Neural crest cell (in vitro differentiated cells): Measurements from ENCODE around the gene TWSG1. TPM values are rescaled to one million over a fixed set of nuclear protein-coding genes. Genes with fewer than 3 reads are reported as not detected.

Experiments used
- DNase-seq: peaks from one replicate; pipeline ENCODE4 v3.0.0; 2021; ENCODE audit warnings: low read depth, mixed read lengths, low spot score
- H3K27ac Mint-ChIP-seq: one replicate; pipeline ENCODE4 v1.8.0; 2021; ENCODE audit warnings: mild to moderate bottlenecking, mixed read lengths; ENCODE audit not compliant: unreplicated experiment
- H3K27me3 Mint-ChIP-seq: 2 replicates; pipeline ENCODE4 v1.8.0; 2021; ENCODE audit warnings: low read depth, mild to moderate bottlenecking, mixed read lengths
- H3K36me3 Mint-ChIP-seq: 2 replicates; pipeline ENCODE4 v1.8.0; 2021; ENCODE audit warnings: low read depth, mild to moderate bottlenecking, mixed read lengths
- H3K4me1 Mint-ChIP-seq: 2 replicates; pipeline ENCODE4 v1.8.0; 2021; ENCODE audit warnings: mixed read lengths
- H3K4me3 Mint-ChIP-seq: one replicate; pipeline ENCODE4 v1.8.0; 2021; ENCODE audit warnings: mild to moderate bottlenecking, mixed read lengths
- H3K9me3 Mint-ChIP-seq: 2 replicates; pipeline ENCODE4 v1.8.0; 2021; ENCODE audit warnings: mixed read lengths
- total RNA-seq: library from RNA; stranded (reverse); gene quantifications from 2 replicates; pipeline ENCODE4 v1.2.1, GENCODE V29; 2021
- TF ChIP-seq, protein P1 (sequence below): fragments of 200-600 bp; sonication (generic); conservative IDR thresholded peaks from 2 replicates; pipeline ENCODE4 v1.5.0; 2021; ENCODE audit warnings: antibody characterized with exemption, mild to moderate bottlenecking

The TWSG1 gene
- total RNA-seq, 1 donor from 2014 or later = 50.4 TPM

DNA sequence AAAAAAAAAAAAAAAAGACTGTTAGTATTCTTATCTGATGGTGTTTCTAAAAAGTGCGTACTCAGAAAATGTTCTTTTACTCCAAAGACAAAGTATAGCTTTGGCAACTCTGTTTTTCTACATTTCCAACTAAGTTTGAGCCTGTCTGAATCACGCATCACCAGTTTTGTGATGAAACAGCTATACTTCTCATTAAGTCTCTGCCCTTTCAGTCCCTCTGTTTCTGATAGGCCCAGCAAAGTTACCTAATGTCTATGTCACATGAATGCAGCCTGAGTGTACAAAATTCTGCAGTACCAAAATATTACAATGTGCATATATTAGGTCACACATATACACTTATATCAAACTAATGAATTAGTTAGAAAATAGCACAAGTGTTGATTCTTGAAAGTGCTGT, 22.4 kb downstream of the TWSG1 start:
- peaks cover 2% of the 10 kb centered on the region for H3K36me3 Mint-ChIP-seq
- no peaks in the 10 kb centered on the region for H3K9me3 Mint-ChIP-seq
- TF ChIP-seq, protein P1, sequence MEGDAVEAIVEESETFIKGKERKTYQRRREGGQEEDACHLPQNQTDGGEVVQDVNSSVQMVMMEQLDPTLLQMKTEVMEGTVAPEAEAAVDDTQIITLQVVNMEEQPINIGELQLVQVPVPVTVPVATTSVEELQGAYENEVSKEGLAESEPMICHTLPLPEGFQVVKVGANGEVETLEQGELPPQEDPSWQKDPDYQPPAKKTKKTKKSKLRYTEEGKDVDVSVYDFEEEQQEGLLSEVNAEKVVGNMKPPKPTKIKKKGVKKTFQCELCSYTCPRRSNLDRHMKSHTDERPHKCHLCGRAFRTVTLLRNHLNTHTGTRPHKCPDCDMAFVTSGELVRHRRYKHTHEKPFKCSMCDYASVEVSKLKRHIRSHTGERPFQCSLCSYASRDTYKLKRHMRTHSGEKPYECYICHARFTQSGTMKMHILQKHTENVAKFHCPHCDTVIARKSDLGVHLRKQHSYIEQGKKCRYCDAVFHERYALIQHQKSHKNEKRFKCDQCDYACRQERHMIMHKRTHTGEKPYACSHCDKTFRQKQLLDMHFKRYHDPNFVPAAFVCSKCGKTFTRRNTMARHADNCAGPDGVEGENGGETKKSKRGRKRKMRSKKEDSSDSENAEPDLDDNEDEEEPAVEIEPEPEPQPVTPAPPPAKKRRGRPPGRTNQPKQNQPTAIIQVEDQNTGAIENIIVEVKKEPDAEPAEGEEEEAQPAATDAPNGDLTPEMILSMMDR = no peak
- H3K4me1 Mint-ChIP-seq = no peaks in the 10 kb centered on the region
- H3K27ac Mint-ChIP-seq = no peak overlapping the region
- DNase-seq = no peak
- no peaks in the 10 kb centered on the region for H3K27me3 Mint-ChIP-seq
- no peak overlapping the region for H3K4me3 Mint-ChIP-seq

- H3K4me3 Mint-ChIP-seq = no peak overlapping the region
- no peaks in the 10 kb centered on the region for H3K36me3 Mint-ChIP-seq
- H3K27ac Mint-ChIP-seq = no peak overlapping the region
- no peak for DNase-seq
- H3K4me1 Mint-ChIP-seq = no peaks in the 10 kb centered on the region
- H3K27me3 Mint-ChIP-seq = no peaks in the 10 kb centered on the region
- no peaks in the 10 kb centered on the region for H3K9me3 Mint-ChIP-seq
- TF ChIP-seq, protein P1 = no peak
Measured at GRCh38 chr18:9359796-9360195, 25.2 kb downstream of the TWSG1 start.

DNA sequence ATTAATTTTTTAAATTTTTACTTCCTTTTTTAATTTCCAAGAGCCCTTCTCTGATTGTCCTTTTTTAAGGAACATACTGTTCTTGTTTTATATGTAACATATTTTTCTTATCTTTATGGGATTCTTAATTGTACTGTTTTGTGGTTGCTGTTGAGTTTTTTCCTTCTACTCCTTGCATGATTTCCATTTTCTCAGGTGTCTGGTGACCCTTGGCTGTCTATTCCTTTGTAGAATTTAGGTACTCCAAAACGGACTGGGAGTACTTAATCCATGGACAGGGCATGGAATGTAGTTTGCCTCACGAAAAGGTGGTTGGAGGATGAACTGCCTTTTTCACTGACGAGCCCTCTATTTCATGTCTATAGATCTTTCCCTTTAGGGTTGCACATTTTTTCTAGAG, 26.6 kb downstream of the TWSG1 start:
- DNase-seq = no peak
- Mint-ChIP-seq H3K9me3 (no peaks in the 10 kb centered on the region), H3K27me3 (no peaks in the 10 kb centered on the region), H3K27ac (no peak overlapping the region), H3K4me3 (no peak overlapping the region), H3K4me1 (peaks cover 2% of the 10 kb centered on the region), H3K36me3 (peaks cover 1% of the 10 kb centered on the region)
- TF ChIP-seq, protein P1 = no peak

DNA sequence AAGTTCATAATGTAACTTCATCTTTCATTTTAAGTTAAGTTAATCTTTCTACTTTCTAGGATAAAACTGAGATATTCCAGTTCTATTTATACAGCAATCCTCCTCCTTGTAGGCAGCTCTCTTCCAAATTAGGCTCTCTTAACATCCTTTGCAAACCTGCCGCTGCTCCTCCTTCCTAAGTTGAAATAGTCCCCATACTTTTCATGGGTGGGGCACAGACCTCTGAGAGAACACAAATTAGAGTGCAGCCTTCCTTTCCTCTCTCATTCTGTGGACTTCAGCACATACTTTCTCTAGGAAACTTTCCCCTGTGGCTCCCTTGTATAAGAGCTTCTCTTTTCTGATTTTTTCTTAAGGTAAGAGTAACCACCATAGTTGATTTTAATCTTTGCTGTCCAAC, 28.3 kb downstream of the TWSG1 start:
- H3K27ac Mint-ChIP-seq = no peak overlapping the region
- no peak overlapping the region for H3K4me3 Mint-ChIP-seq
- H3K9me3 Mint-ChIP-seq = peaks cover 3% of the 10 kb centered on the region
- H3K27me3 Mint-ChIP-seq = no peaks in the 10 kb centered on the region
- TF ChIP-seq, protein P1 = no peak
- DNase-seq = no peak
- H3K36me3 Mint-ChIP-seq = peaks cover 8% of the 10 kb centered on the region
- H3K4me1 Mint-ChIP-seq = peaks cover 4% of the 10 kb centered on the region

- H3K9me3 Mint-ChIP-seq = peaks cover 3% of the 10 kb centered on the region
- no peaks in the 10 kb centered on the region for H3K27me3 Mint-ChIP-seq
- no peak overlapping the region for H3K27ac Mint-ChIP-seq
- peaks cover 4% of the 10 kb centered on the region for H3K4me1 Mint-ChIP-seq
- DNase-seq = no peak
- peaks cover 11% of the 10 kb centered on the region for H3K36me3 Mint-ChIP-seq
- TF ChIP-seq, protein P1 = no peak
- H3K4me3 Mint-ChIP-seq = no peak overlapping the region
Measured at GRCh38 chr18:9364242-9364641, 29.7 kb downstream of the TWSG1 start.

GRCh38 chr18:9365406-9365805, 30.8 kb downstream of the TWSG1 start:
- H3K9me3 Mint-ChIP-seq = peaks cover 3% of the 10 kb centered on the region
- H3K27ac Mint-ChIP-seq = no peak overlapping the region
- H3K36me3 Mint-ChIP-seq = peaks cover 19% of the 10 kb centered on the region
- H3K4me1 Mint-ChIP-seq = peaks cover 4% of the 10 kb centered on the region
- DNase-seq = no peak
- H3K27me3 Mint-ChIP-seq = no peaks in the 10 kb centered on the region
- TF ChIP-seq, protein P1 = no peak
- no peak overlapping the region for H3K4me3 Mint-ChIP-seq
